Dedifferentiated amniotic fluid mesenchymal stem cell (primary cell): ENCODE measurements around the gene KRTAP5-9.
"Not testable (repeated sequence)": the region's sequence is repeated elsewhere in the genome, so short reads cannot be mapped to it uniquely, and the experiment has no call there.

Experiments
- DNase-seq: peaks from one replicate; pipeline ENCODE4 v3.0.0-alpha.2; 2016; ENCODE audit errors: extremely low spot score

The KRTAP5-9 gene, protein sequence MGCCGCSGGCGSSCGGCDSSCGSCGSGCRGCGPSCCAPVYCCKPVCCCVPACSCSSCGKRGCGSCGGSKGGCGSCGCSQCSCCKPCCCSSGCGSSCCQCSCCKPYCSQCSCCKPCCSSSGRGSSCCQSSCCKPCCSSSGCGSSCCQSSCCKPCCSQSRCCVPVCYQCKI

DNA sequence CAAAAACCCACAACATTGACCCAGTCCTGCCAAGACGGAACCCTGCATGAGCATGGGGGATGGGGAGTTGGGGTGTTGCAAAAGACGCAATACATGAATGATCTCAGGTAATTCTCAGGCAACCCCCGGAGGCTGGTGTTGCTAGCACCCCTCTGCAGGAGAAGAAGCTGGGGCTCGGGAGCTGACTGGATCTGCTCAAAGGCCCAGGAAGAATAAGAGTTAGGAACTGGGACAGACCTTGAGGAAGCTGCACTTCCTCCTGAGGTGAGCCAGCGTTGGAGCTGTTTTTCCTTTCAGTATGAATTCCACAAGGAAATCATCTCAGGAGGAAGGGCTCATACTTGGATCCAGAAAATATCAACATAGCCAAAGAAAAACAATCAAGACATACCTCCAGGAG, at the start of gene KRTAP5-9:
Gene KRTAP5-9, plus strand, starts transcription at position 301 of the 400 bp plus-strand sequence. CDS start 238 bp downstream, outside the sequence.
- DNase-seq: no peak

DNA sequence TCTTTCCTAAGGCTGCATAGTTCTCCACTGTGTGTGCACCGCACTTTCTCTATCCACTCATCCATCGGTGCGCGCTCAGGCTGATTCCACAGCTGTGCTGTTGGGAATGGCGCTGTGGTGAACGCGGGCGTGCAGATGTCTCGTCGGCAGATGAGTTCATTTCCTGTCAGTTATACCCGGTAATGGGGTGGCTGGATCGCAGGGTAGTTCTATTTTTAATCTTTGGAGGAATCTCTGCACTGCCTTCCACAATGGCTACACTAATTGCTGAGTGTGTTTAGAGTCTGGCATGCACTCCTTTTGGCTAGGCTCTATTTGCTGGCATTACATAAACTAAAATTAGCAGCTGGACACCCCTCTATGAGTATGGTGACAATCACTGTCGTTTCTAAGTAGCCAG, 49.1 kb upstream of the KRTAP5-9 start:
- no peak for DNase-seq

GRCh38 chr11:71499546-71499945, 48.7 kb upstream of the KRTAP5-9 start:
- DNase-seq: no peak

DNA sequence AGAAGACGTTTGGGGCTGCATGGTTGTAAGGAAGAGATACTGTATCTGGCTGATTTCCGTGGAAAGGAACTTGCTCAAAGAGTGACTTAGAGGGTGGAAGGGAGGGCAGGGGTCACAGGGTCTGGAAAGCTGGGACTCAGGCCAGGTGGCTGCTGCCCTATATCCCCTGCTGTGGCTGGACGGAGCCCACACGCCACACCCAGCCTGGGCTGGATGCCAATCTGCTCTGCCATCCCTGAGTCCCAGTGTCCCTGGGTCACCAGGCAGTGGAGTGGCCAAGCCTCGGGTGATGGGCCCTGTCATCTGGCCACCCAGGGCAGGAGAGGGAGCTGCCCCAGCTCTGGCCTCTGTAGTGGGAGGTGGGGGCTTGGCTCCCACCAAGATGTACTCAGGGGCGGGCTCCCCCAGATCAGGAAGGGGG, 47.6 kb upstream of the KRTAP5-9 start:
- DNase-seq: no peak

GRCh38 chr11:71501071-71501985, 46.9 kb upstream of the KRTAP5-9 start:
- no peak for DNase-seq

DNA sequence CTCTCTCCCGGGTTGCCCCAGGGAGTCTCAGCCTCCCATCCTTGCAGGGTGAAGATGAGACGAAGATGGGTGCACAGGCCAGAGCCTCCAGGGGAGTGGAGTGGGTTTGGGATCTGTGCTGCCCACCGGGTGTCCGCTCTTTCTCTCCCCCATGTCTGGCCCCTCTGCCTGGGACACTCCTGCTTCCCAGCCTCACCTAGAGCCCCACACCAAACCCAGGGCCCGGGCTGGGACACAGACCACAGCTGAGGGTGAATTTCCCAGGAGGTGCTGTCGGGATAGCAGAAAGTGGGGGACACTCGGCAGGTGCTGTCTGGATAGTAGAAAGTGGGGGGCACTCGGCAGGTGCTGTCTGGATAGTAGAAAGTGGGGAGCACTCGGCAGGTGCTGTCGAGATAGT, 46.2 kb upstream of the KRTAP5-9 start:
- DNase-seq: no peak

DNA sequence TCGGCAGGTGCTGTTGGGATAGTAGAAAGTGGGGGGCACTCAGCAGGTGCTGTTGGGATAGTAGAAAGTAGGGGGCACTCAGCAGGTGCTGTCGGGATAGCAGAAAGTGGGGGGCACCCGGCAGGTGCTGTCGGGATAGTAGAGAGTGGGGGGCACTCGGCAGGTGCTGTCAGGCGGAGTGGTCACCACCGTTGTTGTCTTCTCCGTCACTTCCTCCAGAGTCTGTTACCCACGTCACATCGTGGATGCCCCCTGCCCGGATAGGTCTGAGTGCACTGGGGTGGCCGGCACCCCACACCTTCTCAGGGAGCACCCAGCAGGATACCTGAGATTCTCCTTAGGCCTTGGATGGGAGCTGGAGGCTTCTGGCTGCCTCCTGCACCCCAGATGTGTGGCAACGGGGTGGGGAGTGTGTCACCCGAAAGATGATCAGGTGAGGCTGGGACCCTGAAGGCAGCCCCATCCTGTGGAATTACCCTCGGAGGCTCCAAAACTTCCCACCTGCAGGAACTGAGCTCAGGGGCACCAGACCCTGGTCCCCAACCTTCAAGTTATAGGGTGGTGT, 45.3 kb upstream of the KRTAP5-9 start:
- DNase-seq: no peak

- DNase-seq: no peak
These were observed 43.7 kb upstream of the KRTAP5-9 start for GRCh38 chr11:71504531-71504930.

GRCh38 chr11:71505001-71505400, 43.2 kb upstream of the KRTAP5-9 start:
- DNase-seq: no peak

GRCh38 chr11:71505781-71506180, 42.4 kb upstream of the KRTAP5-9 start:
- no peak for DNase-seq

- DNase-seq: no peak
These were observed 41.1 kb upstream of the KRTAP5-9 start for GRCh38 chr11:71507102-71507501.

- DNase-seq: no peak
These were observed 29.4 kb upstream of the KRTAP5-9 start for GRCh38 chr11:71518506-71519471.

DNA sequence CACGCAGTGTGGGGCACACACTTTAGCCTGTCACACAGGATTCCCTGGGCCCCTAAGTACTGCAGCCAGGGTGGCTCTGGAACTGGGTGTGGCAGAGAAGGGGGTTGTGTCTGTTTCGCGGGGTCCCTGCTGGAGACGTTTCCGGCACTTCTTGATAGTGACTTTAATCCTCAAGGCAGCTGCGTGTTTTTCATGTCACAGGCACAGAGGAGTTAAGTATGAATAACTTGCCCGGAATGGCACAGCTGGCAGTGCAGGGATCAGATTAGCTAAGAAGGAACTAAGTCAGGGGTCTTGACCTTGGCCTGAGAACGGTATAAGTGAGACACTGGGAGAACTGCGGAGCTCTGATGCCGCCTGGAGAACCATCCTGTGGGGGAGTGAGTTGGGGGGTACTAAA, 28.7 kb upstream of the KRTAP5-9 start:
- DNase-seq: no peak

- no peak for DNase-seq
These were observed 22.9 kb upstream of the KRTAP5-9 start for GRCh38 chr11:71525188-71525937.

DNA sequence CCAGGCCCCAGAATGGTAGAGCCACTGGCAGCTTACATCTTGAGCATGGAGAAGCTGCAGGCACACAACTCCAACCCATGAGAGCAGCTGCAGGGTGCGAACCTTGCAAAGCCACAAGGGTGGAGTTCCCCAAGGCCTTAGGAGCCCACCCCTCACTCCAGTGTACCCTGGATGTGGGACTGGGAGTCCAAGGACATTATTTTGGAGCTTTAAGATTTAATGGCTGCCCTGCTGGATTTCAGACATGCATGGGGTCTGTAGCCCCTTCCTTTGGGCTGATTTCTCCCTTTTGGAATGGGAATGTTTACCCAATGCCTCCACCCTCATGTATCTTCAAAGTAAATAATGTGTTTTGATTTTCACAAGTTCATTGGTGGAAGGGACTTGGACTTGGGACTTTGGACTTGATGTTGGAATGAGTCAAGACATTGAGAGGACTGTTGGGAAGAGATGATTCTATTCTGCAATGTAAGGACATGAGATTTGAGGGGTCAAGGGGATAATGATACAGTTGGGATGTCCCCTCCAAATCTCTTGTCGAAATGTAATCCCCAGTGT, 22.2 kb upstream of the KRTAP5-9 start:
- DNase-seq: no peak

GRCh38 chr11:71526796-71527575, 21.2 kb upstream of the KRTAP5-9 start, which contains the start of gene KRTAP5-7:
KRTAP5-7 (plus strand) TSS chr11:71527267; CDS start chr11:71527301, 34 bp downstream.
- not testable (repeated sequence) for DNase-seq

DNA sequence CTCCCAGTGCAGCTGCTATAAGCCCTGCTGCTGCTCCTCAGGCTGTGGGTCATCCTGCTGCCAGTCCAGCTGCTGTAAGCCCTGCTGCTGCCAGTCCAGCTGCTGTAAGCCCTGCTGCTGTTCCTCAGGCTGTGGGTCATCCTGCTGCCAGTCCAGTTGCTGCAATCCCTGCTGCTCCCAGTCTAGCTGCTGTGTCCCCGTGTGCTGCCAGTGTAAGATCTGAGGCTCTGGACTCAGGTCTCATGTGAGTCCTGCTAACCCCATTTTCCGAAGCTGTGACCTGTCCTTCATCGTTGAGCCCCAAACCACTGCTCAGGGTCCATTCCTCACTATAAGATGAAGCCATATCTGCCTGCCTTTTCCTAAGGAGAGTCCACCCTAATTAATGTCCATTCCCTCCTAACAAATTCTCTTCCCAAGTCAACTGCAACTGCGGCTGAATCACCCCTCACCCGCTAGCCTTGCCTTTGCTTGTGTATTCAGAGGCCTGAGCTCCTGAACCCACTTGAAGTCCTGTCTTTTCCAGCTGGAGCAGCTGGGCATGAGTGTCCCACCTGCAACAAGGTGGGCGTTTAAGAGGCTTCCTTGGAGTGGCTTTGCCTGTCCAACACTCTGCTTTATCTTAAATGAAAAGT, 20.5 kb upstream of the KRTAP5-9 start:
- no peak for DNase-seq

DNA sequence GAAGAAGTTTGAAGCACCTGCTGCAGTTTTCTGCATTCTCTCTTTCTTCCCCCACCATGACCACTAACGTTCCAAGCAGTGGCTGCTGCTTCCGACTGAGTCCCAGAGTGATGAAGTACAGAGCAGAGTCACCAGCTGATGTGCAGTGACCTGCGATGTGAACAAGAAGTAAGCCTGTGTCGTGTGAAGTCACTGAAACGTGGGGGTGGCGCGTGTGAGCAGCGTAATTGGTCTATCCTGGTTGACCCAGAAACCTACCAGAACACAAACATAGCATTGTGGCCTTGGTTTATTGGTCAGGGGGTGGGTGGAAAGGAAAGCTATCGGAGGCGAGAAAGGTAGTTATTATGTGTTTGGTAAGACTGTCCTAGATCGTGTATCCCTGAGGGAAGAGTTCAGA, 17.6 kb upstream of the KRTAP5-9 start:
- no peak for DNase-seq

DNA sequence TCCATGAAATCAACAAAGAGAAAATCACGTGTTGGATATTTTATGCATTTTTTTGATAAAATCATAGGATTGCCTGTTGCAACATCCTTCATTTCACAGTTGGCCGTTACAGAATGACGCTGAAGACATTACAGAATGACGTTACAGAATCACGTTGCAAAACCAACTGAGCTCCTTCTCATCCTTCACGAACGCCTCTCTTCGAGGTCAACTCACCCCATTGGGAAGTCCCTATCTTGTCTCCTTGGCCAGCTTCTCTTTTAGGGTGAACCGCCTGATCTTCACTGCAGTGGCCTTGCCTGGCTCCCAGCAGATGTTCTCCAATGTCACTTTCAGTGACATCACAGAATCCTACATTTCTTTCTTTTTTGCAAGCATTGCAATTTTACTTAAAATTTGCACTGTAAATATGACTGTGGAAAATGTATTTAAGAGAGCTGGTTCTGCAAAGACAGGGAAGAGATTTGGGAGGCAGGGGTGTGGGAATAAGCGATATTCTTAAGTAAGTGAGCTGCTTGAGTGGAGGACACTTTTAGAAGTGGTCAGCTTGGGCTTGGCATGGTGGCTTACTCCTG, 16.1 kb upstream of the KRTAP5-9 start:
- DNase-seq: no peak
